T-helper 2 cell treated with Interferon-gamma antibody and Interleukin-4, amounts not matched to agents 100 ng/mL and 5 ng/mL, for 36 hours (primary cell): ENCODE results near the gene ZNRF2. TPM values are rescaled to one million over a fixed set of nuclear protein-coding genes. Genes with fewer than 3 reads are reported as not detected.
"Not testable (repeated sequence)": the region's sequence is repeated elsewhere in the genome, so short reads cannot be mapped to it uniquely, and the experiment has no call there.

Source experiments
- intact Hi-C: fragments of 100-400 bp; cut with micrococcal nuclease; formaldehyde crosslinking; loops from one replicate; pipeline ENCODE4 v1.15.1; 2023
- total RNA-seq: library from RNA; stranded (reverse); gene quantifications from 2 replicates; pipeline ENCODE4 v1.2.3, GENCODE V29; 2022

Gene ZNRF2
- total RNA-seq, 1 donor from 2014 or later, result 13.8 TPM

DNA sequence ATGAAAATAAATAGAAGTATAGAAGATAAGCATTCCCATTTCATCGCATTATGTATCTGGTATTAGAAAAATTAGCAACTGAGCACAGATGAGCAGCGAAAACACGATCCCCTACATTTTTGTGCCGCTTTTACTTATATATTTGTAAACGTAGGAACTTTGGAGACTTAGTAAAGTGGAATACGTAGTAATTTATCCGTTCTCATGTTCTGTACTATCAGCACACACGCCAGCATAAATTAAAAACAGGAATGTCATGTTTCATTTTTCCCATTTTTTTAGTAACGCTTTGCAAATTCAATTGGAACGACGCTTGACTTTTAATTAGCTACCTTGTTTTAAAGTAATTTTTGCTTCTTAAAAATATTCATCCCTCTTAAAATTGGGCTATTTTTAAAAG, 2.4 kb downstream of the ZNRF2 start:
- intact Hi-C loops, result loop anchor here (1.0 to 2.0 kb wide), 2 partner anchors 44 to 66 kb away; no protein-coding TSS in a partner anchor

GRCh38 chr7:30287625-30288024, 3.2 kb downstream of the ZNRF2 start:
- intact Hi-C loops, result loop anchor here (2.0 kb wide), 1 partner anchor 43 kb away; no protein-coding TSS in a partner anchor

DNA sequence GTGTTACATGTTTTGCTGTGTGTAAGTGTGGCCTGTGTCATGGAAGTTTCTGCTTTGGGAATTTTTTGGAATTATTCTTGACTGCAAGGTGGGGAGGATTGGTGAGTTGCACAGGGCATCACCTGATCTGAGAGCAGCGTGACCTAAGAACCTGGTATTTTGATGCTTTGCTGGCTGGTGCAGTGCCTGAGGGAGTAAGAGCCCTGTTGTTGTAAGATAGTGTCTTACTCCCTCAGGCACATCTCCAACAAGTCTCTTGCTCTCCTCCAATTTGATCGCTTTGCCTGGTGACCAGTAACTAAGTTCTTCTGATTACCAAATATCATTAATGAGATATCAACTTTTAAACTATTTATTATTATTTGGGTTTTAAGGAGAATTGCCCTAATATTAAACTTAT, 5.2 kb downstream of the ZNRF2 start:
- intact Hi-C loops, result not testable (repeated sequence)

- intact Hi-C loops, result not testable (repeated sequence)
Observed at GRCh38 chr7:30290317-30290716, 5.9 kb downstream of the ZNRF2 start.

DNA sequence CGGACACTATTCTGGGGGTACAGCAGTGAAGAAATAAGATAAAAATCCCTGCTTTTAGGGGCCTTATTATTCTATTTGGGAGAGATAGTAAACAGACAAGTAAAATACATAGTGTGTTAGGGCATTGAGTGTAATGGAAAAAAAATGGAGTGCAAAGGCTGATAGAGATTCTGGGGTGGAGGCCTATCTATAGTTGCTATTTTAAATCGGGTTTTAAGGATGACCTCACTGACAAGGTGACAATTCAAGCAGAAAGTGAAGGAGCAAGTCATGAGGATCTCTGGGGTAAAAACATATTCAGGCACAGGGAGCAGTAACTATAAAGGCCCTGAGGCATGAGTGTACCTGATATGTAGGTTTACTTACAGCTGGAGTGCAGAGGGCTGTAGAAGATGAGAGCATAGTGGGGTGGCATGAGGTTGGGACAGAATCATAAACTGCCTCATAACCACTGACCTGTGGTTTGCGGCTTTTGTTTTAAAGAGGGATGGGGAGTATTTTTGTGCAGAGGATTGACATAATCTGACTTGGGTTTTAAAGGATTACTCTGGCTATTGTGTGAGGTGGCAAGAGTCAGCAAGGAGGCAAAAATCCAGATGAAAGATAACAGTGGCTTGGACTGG, 8.1 kb downstream of the ZNRF2 start:
- intact Hi-C loops, result not testable (repeated sequence)

DNA sequence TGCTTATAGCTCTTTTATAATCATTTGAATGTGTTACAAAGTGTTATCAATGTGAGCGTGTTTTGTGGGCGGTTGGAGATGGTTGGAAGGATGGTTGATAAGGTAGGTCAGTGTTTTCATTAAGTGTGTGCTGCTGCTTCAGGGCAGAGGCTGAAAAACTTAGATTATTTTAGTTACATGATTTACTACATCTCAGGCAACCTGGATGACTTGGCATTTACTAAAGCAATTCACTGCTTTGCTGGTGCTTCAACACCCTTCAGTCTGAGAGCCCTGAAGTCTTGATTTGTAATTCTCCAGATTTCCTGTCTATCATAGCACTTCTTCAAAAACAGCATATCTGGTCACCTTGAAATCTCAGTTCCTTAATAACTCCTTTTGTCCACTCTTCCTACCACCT, 11.9 kb downstream of the ZNRF2 start:
- intact Hi-C loops, result not testable (repeated sequence)

DNA sequence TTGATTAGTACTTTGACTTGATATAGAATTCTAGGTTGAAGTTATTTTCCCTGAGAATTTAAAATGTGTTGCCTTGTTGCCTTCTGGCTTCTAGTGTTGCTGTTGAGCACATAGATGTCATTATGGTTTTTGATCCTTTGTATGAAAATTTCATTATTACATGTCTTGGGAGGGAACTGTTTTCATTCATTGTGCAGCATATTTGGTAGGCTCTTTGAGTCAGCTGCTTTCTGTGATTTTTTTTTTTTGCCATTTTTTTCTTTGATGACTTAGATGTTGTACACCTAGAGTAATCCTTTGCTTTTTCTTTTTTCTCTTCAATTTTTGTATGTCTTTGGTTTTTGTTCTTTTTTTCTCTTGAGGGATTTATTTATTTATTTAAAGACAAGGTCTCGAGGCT, 13.1 kb downstream of the ZNRF2 start:
- intact Hi-C loops, result not testable (repeated sequence)

GRCh38 chr7:30298409-30298808, 14.0 kb downstream of the ZNRF2 start:
- intact Hi-C loops, result not testable (repeated sequence)

- intact Hi-C loops, result no loop called here
Observed at GRCh38 chr7:30301751-30302150, 17.4 kb downstream of the ZNRF2 start.

- intact Hi-C loops, result no loop called here
Observed at GRCh38 chr7:30302656-30303311, 18.4 kb downstream of the ZNRF2 start.

- intact Hi-C loops, result no loop called here
Observed at GRCh38 chr7:30303312-30304039, 19.1 kb downstream of the ZNRF2 start.

- intact Hi-C loops, result no loop called here
Observed at GRCh38 chr7:30304177-30304884, 19.9 kb downstream of the ZNRF2 start.

DNA sequence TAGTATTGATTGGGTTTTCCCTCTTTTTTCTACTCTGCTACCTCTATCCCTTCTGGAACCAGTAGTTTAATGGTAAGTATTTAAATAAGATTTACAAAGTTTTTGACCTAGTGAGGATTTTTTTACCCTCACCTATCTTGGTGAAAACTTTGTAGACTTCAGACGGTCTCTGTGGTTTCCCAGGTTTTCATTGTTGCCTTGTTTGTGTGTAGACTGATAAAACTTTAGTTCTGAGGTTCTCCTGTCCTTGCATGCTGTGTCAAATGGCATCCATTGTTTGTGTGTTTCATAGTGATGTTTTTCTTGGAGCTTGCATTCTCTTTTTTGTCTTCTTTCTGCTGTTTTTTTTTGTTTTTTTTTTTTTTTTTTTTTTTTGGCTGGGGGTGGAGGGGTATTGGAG, 22.6 kb downstream of the ZNRF2 start:
- intact Hi-C loops, result loop anchor here (5.0 kb wide), 1 partner anchor 40 kb away; no protein-coding TSS in a partner anchor

DNA sequence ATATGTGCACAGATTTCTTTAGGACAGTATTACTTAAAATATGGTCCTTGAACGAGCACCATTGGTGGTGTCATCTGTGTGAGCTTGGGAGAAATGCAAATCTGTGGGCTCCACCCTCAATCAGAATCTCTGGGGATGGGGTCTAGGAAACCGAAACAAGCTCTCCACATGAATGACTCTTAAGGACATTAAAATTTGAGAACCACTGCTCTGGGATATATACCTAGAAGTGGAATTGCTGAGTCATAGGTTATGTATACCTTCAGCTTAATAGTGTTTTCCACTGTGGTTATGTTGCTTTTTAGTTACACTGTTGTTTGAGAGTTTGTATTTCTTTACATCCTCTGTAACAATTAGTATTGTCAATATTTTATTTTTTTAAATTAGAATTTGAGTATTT, 24.0 kb downstream of the ZNRF2 start:
- intact Hi-C loops, result loop anchor here (5.0 kb wide), 1 partner anchor 39 kb away; no protein-coding TSS in a partner anchor

DNA sequence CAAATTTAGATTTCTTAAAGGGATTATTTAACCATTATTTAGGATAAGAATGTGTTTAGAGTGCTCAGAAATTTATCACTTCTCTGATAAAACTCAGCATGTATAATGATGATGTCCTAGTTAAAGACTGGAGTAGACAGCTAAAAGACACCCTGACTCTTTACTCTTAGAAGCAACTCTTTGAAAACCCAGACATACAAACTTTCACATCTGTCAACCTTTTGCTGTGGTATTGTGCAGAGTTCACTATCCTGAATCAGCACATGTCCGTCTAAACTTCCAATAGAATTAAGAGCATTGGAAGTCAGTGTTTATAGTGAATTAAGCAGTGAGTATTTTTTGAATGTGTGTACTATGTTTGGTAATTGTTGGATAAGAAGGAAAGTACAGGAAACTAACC, 24.9 kb downstream of the ZNRF2 start:
- intact Hi-C loops, result loop anchor here (5.0 kb wide), 1 partner anchor 38 kb away; no protein-coding TSS in a partner anchor

DNA sequence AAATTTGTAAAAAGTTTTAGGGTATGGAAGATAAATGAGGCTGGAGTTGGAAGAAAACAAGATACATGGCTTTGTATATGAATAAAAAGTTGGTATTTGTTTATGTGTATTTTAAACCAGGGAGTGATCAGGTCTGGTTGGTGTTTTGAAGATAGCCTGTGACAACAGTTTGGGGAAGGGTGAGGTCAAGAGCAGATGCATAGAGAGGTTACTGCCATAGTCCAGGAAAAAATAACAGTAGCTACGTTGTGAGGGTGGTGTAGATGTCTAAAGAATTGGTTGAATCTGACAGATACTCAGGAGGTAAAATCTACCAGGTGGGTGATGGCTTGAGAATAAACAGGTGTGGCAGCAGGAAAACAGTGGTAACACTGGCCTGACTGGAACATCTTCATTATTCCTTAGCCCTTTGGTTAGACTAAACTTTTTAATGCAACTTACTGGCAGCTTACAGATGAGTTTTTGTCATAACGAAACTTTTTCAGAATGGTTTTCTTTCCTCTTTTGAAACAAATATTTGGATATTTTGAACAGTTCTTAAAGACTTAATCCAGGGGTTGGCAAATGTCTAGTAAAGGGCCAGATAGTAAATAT, 25.5 kb downstream of the ZNRF2 start:
- intact Hi-C loops, result loop anchor here (5.0 kb wide), 1 partner anchor 37 kb away; no protein-coding TSS in a partner anchor

- intact Hi-C loops, result no loop called here
Observed at GRCh38 chr7:30310674-30311362, 26.4 kb downstream of the ZNRF2 start.

GRCh38 chr7:30312178-30312577, 27.8 kb downstream of the ZNRF2 start:
- intact Hi-C loops, result no loop called here

DNA sequence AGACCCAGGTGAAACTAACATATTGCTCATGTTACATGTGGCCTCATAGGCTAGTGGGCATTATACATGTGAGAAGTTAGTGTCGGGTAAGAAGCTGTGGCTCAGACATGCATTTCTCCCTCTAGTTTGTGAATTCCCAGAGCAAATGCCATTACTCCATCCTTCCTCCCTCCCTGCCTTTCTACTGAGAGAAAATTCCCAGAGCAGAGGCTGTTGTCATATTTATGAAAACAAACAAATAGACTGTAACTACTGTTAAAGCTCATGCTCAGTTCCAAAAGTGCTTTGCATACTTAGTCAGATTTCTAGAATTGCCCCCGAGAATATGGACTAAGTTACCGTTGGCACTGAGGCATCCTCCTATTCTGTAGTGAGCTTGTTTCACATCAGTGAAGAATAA, 29.0 kb downstream of the ZNRF2 start:
- intact Hi-C loops, result no loop called here

DNA sequence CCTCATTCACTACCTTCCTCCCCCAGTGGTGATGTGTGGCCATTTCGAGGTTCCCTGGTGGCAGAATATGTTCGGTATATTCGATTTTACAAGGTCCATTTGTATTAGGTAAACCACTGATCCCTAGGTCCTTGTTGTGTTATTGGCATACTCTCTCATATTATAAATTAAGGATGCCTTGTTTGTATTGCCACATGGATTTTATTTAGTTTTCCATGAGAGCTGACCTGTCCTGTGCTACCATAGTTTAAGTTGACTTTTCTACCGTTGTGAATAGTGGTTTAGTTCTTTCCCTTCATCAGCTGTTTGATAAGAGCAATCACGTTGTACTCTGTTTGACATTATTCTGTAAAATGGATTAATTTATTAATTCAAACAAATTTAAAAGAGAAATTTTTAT, 29.4 kb downstream of the ZNRF2 start:
- intact Hi-C loops, result no loop called here

DNA sequence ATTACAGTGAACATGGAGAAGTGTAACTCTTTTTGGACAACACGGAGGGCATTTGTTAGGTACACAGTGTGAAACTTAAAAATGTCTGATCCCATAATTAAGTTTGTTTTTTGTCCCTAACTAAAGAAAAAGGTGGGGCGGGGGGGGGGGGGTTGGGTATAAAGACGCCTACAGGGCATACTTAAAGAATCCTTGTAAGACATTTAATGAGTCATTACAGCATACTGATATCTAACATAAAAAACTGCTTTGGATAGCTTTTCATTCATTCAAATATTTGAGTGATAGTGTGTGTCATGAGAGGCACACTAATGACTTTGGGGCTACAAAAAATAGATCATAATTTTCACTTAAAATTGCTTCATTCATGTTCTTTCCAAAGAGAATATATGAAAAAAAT, 31.2 kb downstream of the ZNRF2 start:
- intact Hi-C loops, result no loop called here
